ENCODE data around the gene ATP11A.

DNA sequence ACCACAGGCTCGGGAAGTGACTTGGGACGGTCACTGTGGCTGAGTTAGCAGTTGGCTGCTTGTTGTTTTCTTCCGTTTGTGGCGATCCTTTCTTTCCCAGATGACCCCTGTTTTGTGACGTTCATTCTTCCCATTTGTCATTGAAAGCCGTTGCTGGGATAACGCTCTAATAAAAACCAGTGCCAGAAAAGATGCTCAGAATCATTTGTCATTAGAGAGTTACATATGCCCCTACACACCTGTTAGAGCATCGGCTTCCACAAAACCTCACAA lies 239.9 kb downstream of the ATP11A start:
- TF ChIP-seq CTCF (conservative IDR thresholded peaks at IDR 0.05; ENCODE audit: low read depth in 2 of 2): no peak
- TF ChIP-seq, protein P1, sequence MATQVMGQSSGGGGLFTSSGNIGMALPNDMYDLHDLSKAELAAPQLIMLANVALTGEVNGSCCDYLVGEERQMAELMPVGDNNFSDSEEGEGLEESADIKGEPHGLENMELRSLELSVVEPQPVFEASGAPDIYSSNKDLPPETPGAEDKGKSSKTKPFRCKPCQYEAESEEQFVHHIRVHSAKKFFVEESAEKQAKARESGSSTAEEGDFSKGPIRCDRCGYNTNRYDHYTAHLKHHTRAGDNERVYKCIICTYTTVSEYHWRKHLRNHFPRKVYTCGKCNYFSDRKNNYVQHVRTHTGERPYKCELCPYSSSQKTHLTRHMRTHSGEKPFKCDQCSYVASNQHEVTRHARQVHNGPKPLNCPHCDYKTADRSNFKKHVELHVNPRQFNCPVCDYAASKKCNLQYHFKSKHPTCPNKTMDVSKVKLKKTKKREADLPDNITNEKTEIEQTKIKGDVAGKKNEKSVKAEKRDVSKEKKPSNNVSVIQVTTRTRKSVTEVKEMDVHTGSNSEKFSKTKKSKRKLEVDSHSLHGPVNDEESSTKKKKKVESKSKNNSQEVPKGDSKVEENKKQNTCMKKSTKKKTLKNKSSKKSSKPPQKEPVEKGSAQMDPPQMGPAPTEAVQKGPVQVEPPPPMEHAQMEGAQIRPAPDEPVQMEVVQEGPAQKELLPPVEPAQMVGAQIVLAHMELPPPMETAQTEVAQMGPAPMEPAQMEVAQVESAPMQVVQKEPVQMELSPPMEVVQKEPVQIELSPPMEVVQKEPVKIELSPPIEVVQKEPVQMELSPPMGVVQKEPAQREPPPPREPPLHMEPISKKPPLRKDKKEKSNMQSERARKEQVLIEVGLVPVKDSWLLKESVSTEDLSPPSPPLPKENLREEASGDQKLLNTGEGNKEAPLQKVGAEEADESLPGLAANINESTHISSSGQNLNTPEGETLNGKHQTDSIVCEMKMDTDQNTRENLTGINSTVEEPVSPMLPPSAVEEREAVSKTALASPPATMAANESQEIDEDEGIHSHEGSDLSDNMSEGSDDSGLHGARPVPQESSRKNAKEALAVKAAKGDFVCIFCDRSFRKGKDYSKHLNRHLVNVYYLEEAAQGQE (IDR thresholded peaks at IDR 0.05; ENCODE audit: unreplicated experiment): no peak
- no peak for TF ChIP-seq EZH2 (IDR thresholded peaks at IDR 0.05; ENCODE audit: low read depth, unreplicated experiment)
- TF ChIP-seq POLR2AphosphoS5 (IDR thresholded peaks at IDR 0.05; ENCODE audit: low read depth): no peak
- no peak for TF ChIP-seq EZH2phosphoT487 (IDR thresholded peaks at IDR 0.05; ENCODE audit: unreplicated experiment)
- TF ChIP-seq ZNF114 (CRISPR knock-in tag; IDR thresholded peaks at IDR 0.05): no peak
- no peak for TF ChIP-seq CREB1 (CRISPR knock-in tag; IDR thresholded peaks at IDR 0.05; ENCODE audit: low read depth)

Measured in GM23338 (cell line).